ENCODE measurements around the gene RXRA. TPM values are rescaled to one million over a fixed set of nuclear protein-coding genes. Genes with fewer than 3 reads are reported as not detected.

RXRA gene
- total RNA-seq, 1 experiment from 2014 or later = 29.9 TPM

DNA sequence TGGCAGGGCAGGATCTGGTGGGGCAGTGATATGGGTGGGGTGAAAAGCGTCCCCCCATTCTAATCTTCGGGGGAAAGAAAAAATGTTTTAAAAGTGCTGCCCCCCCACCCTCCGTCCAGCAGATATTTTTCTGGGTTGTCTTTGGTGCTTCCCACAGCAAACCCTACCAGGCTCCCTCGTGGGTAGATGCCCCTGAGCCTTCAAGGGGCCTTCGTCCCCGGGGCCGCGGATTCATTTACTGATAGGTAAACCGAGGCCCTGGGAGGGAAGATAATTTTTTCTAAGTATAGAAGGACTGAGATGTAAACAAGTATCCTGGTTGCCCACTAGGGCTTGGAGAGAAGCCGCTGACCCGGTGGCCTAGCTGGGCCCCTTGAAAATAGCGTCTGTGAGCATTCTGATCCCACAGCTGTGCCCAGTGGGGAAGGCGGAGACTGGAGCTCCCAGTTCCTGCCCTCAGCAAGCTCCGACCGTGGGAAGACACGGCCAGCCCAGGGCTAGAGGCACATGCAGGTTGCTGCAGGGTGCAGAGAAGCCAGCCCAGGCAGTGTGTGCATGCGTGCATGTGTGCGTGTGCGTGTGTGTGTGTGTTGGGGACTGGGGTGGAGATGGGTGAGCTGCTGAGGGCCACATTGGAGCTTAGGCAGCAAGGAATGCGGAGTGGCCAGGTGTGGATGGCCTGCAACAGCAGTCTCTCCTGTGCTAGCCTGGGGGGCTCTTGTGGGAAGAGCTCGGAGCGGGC is 6.0 kb upstream of the RXRA start:
- Mint-ChIP-seq H3K27me3 (ENCODE audit: low read depth) (peaks cover 7% of the 10 kb centered on the region), H3K9me3 (no peaks in the 10 kb centered on the region), H3K4me1 (peaks cover 30 to 49% of the 10 kb centered on the region in 2 experiments), H3K4me3 (peak overlapping the region in 1 of 2 experiments; percentile 55; a peak in 2 of 5 replicates), H3K27ac (peak overlapping the region in 2 of 3 experiments; percentile 30 to 55; a peak in 2 of 7 replicates), H3K36me3 (ENCODE audit: insufficient read depth in 1 of 3, low read depth in 3 of 3) (no peaks in the 10 kb centered on the region)
- Histone ChIP-seq H3K18ac (ENCODE audit: insufficient read length, low read depth, low read length) (no peak overlapping the region), H3K9ac (ENCODE audit: extremely low read depth, insufficient read length, low read length) (no peak overlapping the region), H4K8ac (replicated peaks; ENCODE audit: insufficient read length, low read depth, low read length) (no peak overlapping the region), H2BK20ac (ENCODE audit: low read depth, low read length, poor library complexity, severe bottlenecking) (no peak overlapping the region), H3K56ac (ENCODE audit: insufficient read length, low read depth, low read length) (no peak overlapping the region), H3K79me2 (ENCODE audit: insufficient read depth, low read length) (no peaks in the 10 kb centered on the region), H3T11ph (ENCODE audit: low read length) (no peak overlapping the region), H3K9me3 (ENCODE audit: control insufficient read depth, low read depth, low read length) (no peaks in the 10 kb centered on the region), H3K23ac (ENCODE audit: insufficient read length, low read depth, low read length) (no peak overlapping the region), H4K5ac (ENCODE audit: insufficient read length, low read depth, low read length) (no peak overlapping the region), H2BK12ac (ENCODE audit: insufficient read length, low read depth, low read length) (no peak overlapping the region), H2BK120ac (ENCODE audit: low read depth, low read length, poor library complexity, severe bottlenecking) (no peak overlapping the region), H2BK5ac (ENCODE audit: insufficient read length, low read length) (no peak overlapping the region), H2AFZ (ENCODE audit: low read length) (no peak overlapping the region), H2BK15ac (ENCODE audit: low read depth, low read length) (no peak overlapping the region), H3K23me2 (ENCODE audit: insufficient read length, low read depth, low read length, poor library complexity, severe bottlenecking) (peaks cover 2% of the 10 kb centered on the region), H3K27me3 (ENCODE audit: insufficient read depth, low read length) (no peaks in the 10 kb centered on the region), H3K4me2 (ENCODE audit: insufficient read depth, insufficient read length, low read length) (no peak overlapping the region), H4K20me1 (ENCODE audit: control insufficient read depth, insufficient read depth, insufficient read length) (no peaks in the 10 kb centered on the region), H3K4me1 (ENCODE audit: insufficient read depth, low read length) (no peaks in the 10 kb centered on the region), H3K79me1 (ENCODE audit: insufficient read depth, low read depth, low read length, poor library complexity, severe bottlenecking) (no peaks in the 10 kb centered on the region), H2AK5ac (ENCODE audit: insufficient read length, low read length) (no peak overlapping the region), H3K27ac (ENCODE audit: insufficient read length, low read depth, low read length) (no peak overlapping the region), H3K14ac (ENCODE audit: insufficient read depth, low read length) (peak overlapping the region; percentile 24; the same call in 1 of the 2 replicates), H3K4ac (ENCODE audit: low read depth, low read length) (no peak overlapping the region), H4K91ac (ENCODE audit: insufficient read length, low read depth, low read length) (no peak overlapping the region)
- TF ChIP-seq CTCF (conservative IDR thresholded peaks at IDR 0.05) = no peak
- no CpG with 5 or more reads among the region's 22 CpGs for WGBS (ENCODE audit: extremely low coverage, insufficient read length, low lambda C conversion rate)
- DNase-seq = no peak
